ENCODE results near the gene FAM163B. TPM values are rescaled to one million over a fixed set of nuclear protein-coding genes. Genes with fewer than 3 reads are reported as not detected.

Gene FAM163B
- total RNA-seq, 1 experiment from 2014 or later: not detected

GRCh38 chr9:133614678-133615077, 5.5 kb upstream of the FAM163B start:
- ChIA-PET CTCF (no interaction called here), POLR2A (no interaction called here)
- BruUV-seq (replicated peaks): no TSS peak
- no peak overlapping the region for H3K27ac Mint-ChIP-seq (ENCODE audit: low read depth, unreplicated experiment)
- DNase-seq (ENCODE audit: unreplicated experiment): no peak
- no peaks in the 10 kb centered on the region for H3K4me1 Mint-ChIP-seq (ENCODE audit: insufficient read depth, unreplicated experiment)
- H3K4me3 Mint-ChIP-seq (ENCODE audit: unreplicated experiment): no peak overlapping the region
- H3K36me3 Mint-ChIP-seq (ENCODE audit: insufficient read depth, unreplicated experiment): no peaks in the 10 kb centered on the region
- H3K9me3 Mint-ChIP-seq (ENCODE audit: unreplicated experiment): no peaks in the 10 kb centered on the region
- intact Hi-C loops (cut with micrococcal nuclease): no loop called here
- H3K27me3 Mint-ChIP-seq (ENCODE audit: insufficient read depth, unreplicated experiment): peaks cover 90% of the 10 kb centered on the region
- TF ChIP-seq CTCF (IDR thresholded peaks at IDR 0.05; ENCODE audit: unreplicated experiment): no peak

GRCh38 chr9:133614056-133614455, 4.9 kb upstream of the FAM163B start:
- no peak for DNase-seq (ENCODE audit: unreplicated experiment)
- intact Hi-C loops (cut with micrococcal nuclease): no loop called here
- Mint-ChIP-seq H3K27me3 (ENCODE audit: insufficient read depth, unreplicated experiment) (peaks cover 87% of the 10 kb centered on the region), H3K4me1 (ENCODE audit: insufficient read depth, unreplicated experiment) (no peaks in the 10 kb centered on the region), H3K36me3 (ENCODE audit: insufficient read depth, unreplicated experiment) (no peaks in the 10 kb centered on the region), H3K4me3 (ENCODE audit: unreplicated experiment) (no peak overlapping the region), H3K9me3 (ENCODE audit: unreplicated experiment) (no peaks in the 10 kb centered on the region), H3K27ac (ENCODE audit: low read depth, unreplicated experiment) (no peak overlapping the region)
- ChIA-PET CTCF (no interaction called here), POLR2A (no interaction called here)
- TF ChIP-seq CTCF (IDR thresholded peaks at IDR 0.05; ENCODE audit: unreplicated experiment): no peak
- BruUV-seq (replicated peaks): no TSS peak

GRCh38 chr9:133613432-133613831, 4.2 kb upstream of the FAM163B start:
- no peak overlapping the region for H3K27ac Mint-ChIP-seq (ENCODE audit: low read depth, unreplicated experiment)
- H3K36me3 Mint-ChIP-seq (ENCODE audit: insufficient read depth, unreplicated experiment): no peaks in the 10 kb centered on the region
- no peak for DNase-seq (ENCODE audit: unreplicated experiment)
- no peak for TF ChIP-seq CTCF (IDR thresholded peaks at IDR 0.05; ENCODE audit: unreplicated experiment)
- H3K4me3 Mint-ChIP-seq (ENCODE audit: unreplicated experiment): no peak overlapping the region
- no peaks in the 10 kb centered on the region for H3K9me3 Mint-ChIP-seq (ENCODE audit: unreplicated experiment)
- no peaks in the 10 kb centered on the region for H3K4me1 Mint-ChIP-seq (ENCODE audit: insufficient read depth, unreplicated experiment)
- POLR2A ChIA-PET: no interaction called here
- no TSS peak for BruUV-seq (replicated peaks)
- intact Hi-C loops (cut with micrococcal nuclease): no loop called here
- CTCF ChIA-PET: no interaction called here
- H3K27me3 Mint-ChIP-seq (ENCODE audit: insufficient read depth, unreplicated experiment): peaks cover 84% of the 10 kb centered on the region

DNA sequence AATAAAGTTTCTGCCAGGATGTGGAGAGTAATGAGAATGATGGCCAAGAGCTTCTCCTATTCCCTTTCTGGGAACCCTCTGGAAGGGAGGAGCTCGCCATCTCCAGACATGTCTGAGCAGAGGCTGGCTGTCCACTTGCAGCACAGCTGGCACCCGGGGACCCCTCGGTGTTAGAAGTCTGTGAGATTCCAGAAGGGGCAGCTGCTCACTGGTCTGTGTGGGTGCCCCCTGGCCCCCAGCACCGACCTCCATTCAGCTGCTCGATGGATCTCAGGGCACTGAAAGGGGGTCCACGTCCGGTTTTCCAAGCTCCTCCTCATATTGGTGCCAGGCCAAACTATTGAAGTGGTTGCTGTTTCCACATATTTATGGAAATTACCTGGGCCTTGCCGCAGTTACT, 3.6 kb upstream of the FAM163B start:
- no peak for TF ChIP-seq CTCF (IDR thresholded peaks at IDR 0.05; ENCODE audit: unreplicated experiment)
- Mint-ChIP-seq H3K36me3 (ENCODE audit: insufficient read depth, unreplicated experiment) (no peaks in the 10 kb centered on the region), H3K4me1 (ENCODE audit: insufficient read depth, unreplicated experiment) (no peaks in the 10 kb centered on the region), H3K27me3 (ENCODE audit: insufficient read depth, unreplicated experiment) (peaks cover 84% of the 10 kb centered on the region), H3K4me3 (ENCODE audit: unreplicated experiment) (no peak overlapping the region), H3K9me3 (ENCODE audit: unreplicated experiment) (no peaks in the 10 kb centered on the region), H3K27ac (ENCODE audit: low read depth, unreplicated experiment) (no peak overlapping the region)
- no peak for DNase-seq (ENCODE audit: unreplicated experiment)
- no TSS peak for BruUV-seq (replicated peaks)
- POLR2A ChIA-PET: interaction anchor here (0.6 kb wide), 1 partner anchor 40 kb away, joined by 3 read pairs; no protein-coding TSS in a partner anchor
- intact Hi-C loops (cut with micrococcal nuclease): no loop called here
- CTCF ChIA-PET: interaction anchor here (0.6 kb wide), 1 partner anchor 140 kb away, joined by 4 read pairs; no protein-coding TSS in a partner anchor
